Measurements from ENCODE around the gene KIF1A. TPM values are rescaled to one million over a fixed set of nuclear protein-coding genes. Genes with fewer than 3 reads are reported as not detected.

Gene KIF1A
- total and polyA plus RNA-seq, 2 of the 8 experiments (the other 6 are each of a cell fraction or from before 2014, with no cell fraction given): 61.3 to 281 TPM

DNA sequence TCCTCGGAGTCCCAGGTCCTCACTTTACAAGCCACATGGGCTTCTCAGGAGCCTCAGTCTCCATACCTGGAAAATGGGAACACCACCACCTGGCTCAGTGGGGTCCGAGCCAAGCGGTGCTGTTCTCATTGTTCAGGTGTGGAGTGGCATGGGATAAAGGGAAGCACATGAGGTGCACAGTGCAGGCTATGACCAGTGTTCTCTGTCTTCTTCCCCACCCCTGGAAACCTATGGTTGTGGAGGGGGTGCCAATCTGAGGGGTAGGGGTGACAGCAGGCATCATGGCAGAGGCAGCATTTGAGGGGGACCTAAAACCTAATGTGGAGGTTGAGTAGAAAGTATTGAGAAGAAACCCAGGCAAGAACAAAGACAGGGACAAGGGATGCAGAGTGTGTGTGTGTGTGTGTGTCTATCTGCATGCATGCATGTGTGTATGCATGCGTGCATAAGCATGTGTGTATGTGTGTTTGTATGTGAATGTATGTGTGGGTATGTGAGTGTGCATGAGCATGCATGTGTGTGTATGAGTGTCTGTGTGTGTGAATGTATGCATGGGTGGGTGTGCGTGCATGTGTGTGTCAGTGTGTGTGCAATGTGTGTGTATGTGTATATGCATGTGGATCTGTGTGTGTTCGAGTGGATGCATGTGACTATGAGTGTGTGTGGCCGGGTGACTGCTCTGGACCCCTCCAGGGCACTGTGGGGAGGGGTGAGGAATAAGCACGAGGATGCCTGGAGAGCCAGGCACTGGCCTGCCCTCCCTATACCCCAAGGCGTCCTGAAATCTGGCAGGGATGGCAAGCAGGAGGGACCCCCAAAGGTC lies 4.0 kb downstream of the KIF1A start:
- Histone ChIP-seq H3K79me1 (ENCODE audit: low read depth, low read length) (peaks cover 23% of the 10 kb centered on the region), H2BK5ac (ENCODE audit: low read depth, low read length) (peak overlapping the region; percentile 73; the same call in 1 of the 2 replicates), H2BK15ac (ENCODE audit: low read length) (0 out of 2 replicates have a peak overlapping the region, but pooled peaks have one; percentile 8), H2BK20ac (ENCODE audit: low read length) (no peak overlapping the region), H2AK5ac (ENCODE audit: low read depth, low read length) (no peak overlapping the region), H3K14ac (ENCODE audit: insufficient read length) (no peak overlapping the region), H4K8ac (ENCODE audit: extremely low read depth, insufficient read depth, low read length) (peak overlapping the region; percentile 39), H3K36me3 (ENCODE audit: control insufficient read depth in 2 of 4, insufficient read depth in 4 of 4, low read length in 3 of 4) (peaks cover 9 to 27% (median 12%) of the 10 kb centered on the region in 4 experiments), H3K4me1 (replicated peaks in 1 of 4; ENCODE audit: control insufficient read depth in 3 of 4, insufficient read depth in 4 of 4, low read length in 3 of 4) (peaks cover 0 to 19% (median 15%) of the 10 kb centered on the region in 4 experiments; a peak in 6 of 7 replicates), H3K27ac (ENCODE audit: low read depth, low read length) (no peak overlapping the region), H3K18ac (ENCODE audit: extremely low read depth, low read length) (no peak overlapping the region), H3K27me3 (replicated peaks in 1 of 4; ENCODE audit: control insufficient read depth in 3 of 4, extremely low read depth in 1 of 4, insufficient read depth in 3 of 4, low read length in 3 of 4) (no peaks in the 10 kb centered on the region), H3K4ac (replicated peaks; ENCODE audit: insufficient read length, low read depth, low read length) (peak overlapping the region; percentile 88), H3K79me2 (ENCODE audit: control insufficient read depth in 1 of 2, insufficient read depth in 2 of 2, low read length in 2 of 2) (peaks cover 44 to 78% of the 10 kb centered on the region in 2 experiments), H3K56ac (replicated peaks; ENCODE audit: insufficient read length, low read depth, low read length) (no peak overlapping the region), H2BK120ac (replicated peaks; ENCODE audit: low read depth, low read length) (no peak overlapping the region), H4K91ac (replicated peaks; ENCODE audit: insufficient read length, low read length) (peak overlapping the region; percentile 25), H2BK12ac (ENCODE audit: low read depth, low read length) (no peak overlapping the region), H3K9ac (replicated peaks in 1 of 4; ENCODE audit: extremely low read depth in 1 of 4, low read depth in 3 of 4, low read length in 3 of 4) (no peak overlapping the region; a peak in 1 of 7 replicates), H3K23ac (ENCODE audit: insufficient read length) (no peak overlapping the region), H3K9me3 (ENCODE audit: insufficient read depth in 2 of 2, low read depth in 1 of 2, low read length in 1 of 2) (peaks cover 0 to 6% of the 10 kb centered on the region in 2 experiments; a peak in 1 of 4 replicates), H2AFZ (ENCODE audit: low read length) (no peak overlapping the region), H4K20me1 (replicated peaks in 1 of 2; ENCODE audit: control insufficient read depth in 1 of 2, insufficient read depth in 2 of 2, low read length in 2 of 2) (peaks cover 37 to 47% of the 10 kb centered on the region in 2 experiments), H3K4me3 (ENCODE audit: extremely low read depth in 1 of 4, insufficient read depth in 2 of 4, low read depth in 3 of 4, low read length in 4 of 4) (no peak overlapping the region), H3K23me2 (ENCODE audit: low read depth, low read length) (peaks cover 8% of the 10 kb centered on the region; the same call in 1 of the 2 replicates), H4K5ac (ENCODE audit: insufficient read length, low read depth, low read length) (no peak overlapping the region), H3K4me2 (ENCODE audit: insufficient read depth in 1 of 2, low read depth in 2 of 2, low read length in 2 of 2) (no peak overlapping the region; a peak in 1 of 4 replicates)
- ChIA-PET POLR2A (ENCODE audit: partially characterized antibody) (interaction anchor here (0.8 to 4.3 kb wide), 12 partner anchors 10 to 37 kb away, joined by 3 to 52 read pairs (median 9); no protein-coding TSS in a partner anchor), CTCF (ENCODE audit: partially characterized antibody) (interaction anchor here (1.0 to 1.1 kb wide), 2 partner anchors 8 to 18 kb away, joined by 3 to 4 read pairs; no protein-coding TSS in a partner anchor)
- DNase-seq (ENCODE audit: low read depth in 1 of 2, low spot score in 2 of 2) (no peak), FAIRE-seq (peak; percentile 7)
- TF ChIP-seq KDM1A (IDR thresholded peaks at IDR 0.05; ENCODE audit: borderline replicate concordance, low read length) (no peak), TAF1 (IDR thresholded peaks at IDR 0.05; ENCODE audit: low read depth, low read length) (no peak), POLR2AphosphoS5 (IDR thresholded peaks at IDR 0.05; ENCODE audit: low read depth, low read length) (peak; percentile 81), TEAD4 (IDR thresholded peaks at IDR 0.05; ENCODE audit: low read depth, low read length) (no peak)
- 86% methylated on average over 8 of the region's 9 CpGs; no CpG with 5 or more reads in 1 of the 2 experiments for WGBS, 2 experiments (ENCODE audit: extremely low coverage in 1 of 2, insufficient coverage in 1 of 2, insufficient read length in 1 of 2, insufficient replicate concordance in 2 of 2, low coverage in 1 of 2, low lambda C conversion rate in 2 of 2, missing lambda C conversion rate in 1 of 2)
